CD14-positive monocyte (primary cell): ENCODE results near the gene KRT12. TPM values are rescaled to one million over a fixed set of nuclear protein-coding genes. Genes with fewer than 3 reads are reported as not detected.
A peak's percentile ranks its signal among the peaks of the same experiment; 100 is the strongest.

Experiments used
- DNase-seq, 3 donors: peaks; one replicate each; pipeline ENCODE4 v3.0.0-alpha.2; 2011 to 2022
- H2AFZ ChIP-seq: 2 replicates; pipeline ENCODE4 v1.6.0; 2012; ENCODE audit warnings: mild to moderate bottlenecking, low read depth, low read length, inconsistent platforms; ENCODE audit not compliant: insufficient read depth, poor library complexity, severe bottlenecking
- H3K27ac ChIP-seq, 2 donors: 1 replicate in 1 of 2; 2 replicates in 1 of 2; pipeline ENCODE4 v1.5.1; 2012 to 2013; ENCODE audit warnings: low read length in 2 of 2, control low read depth in 1 of 2, inconsistent platforms in 1 of 2, low read depth in 1 of 2, mild to moderate bottlenecking in 1 of 2
- H3K27me3 ChIP-seq, 2 donors: one replicate each; pipeline versions ENCODE4 v1.6.0 to v1.6.1; 2011 to 2013; ENCODE audit warnings: low read length in 2 of 2; ENCODE audit not compliant: control insufficient read depth in 2 of 2, insufficient read depth in 2 of 2
- H3K36me3 ChIP-seq, 2 donors: replicated peaks in 1 of 2; 1 replicate in 1 of 2; 2 replicates in 1 of 2; pipeline versions ENCODE4 v1.5.1 to v1.6.1; 2012 to 2013; ENCODE audit warnings: low read length in 2 of 2, control low read depth in 1 of 2, inconsistent platforms in 1 of 2, mild to moderate bottlenecking in 1 of 2; ENCODE audit not compliant: insufficient read depth in 2 of 2, control insufficient read depth in 1 of 2
- H3K4me1 ChIP-seq, 2 donors: 1 replicate in 1 of 2; 2 replicates in 1 of 2; pipeline versions ENCODE4 v1.5.1 to v1.6.1; 2012 to 2013; ENCODE audit warnings: low read length in 2 of 2, control low read depth in 1 of 2, inconsistent platforms in 1 of 2, mild to moderate bottlenecking in 1 of 2, moderate library complexity in 1 of 2; ENCODE audit not compliant: insufficient read depth in 2 of 2, control insufficient read depth in 1 of 2
- H3K4me2 ChIP-seq: replicated peaks from 2 replicates; pipeline ENCODE3; 2012; ENCODE audit warnings: low read length, moderate library complexity, mild to moderate bottlenecking; ENCODE audit not compliant: poor library complexity, severe bottlenecking; ENCODE audit errors: extremely low read depth
- H3K4me3 ChIP-seq, 3 experiments: fragments of 200-600 bp in 1 of 3; sonication (generic) in 1 of 3; replicated peaks in 1 of 3; 1 replicate in 2 of 3; 2 replicates in 1 of 3; pipeline ENCODE4 v1.5.1; 2011 to 2013; ENCODE audit warnings: low read length in 3 of 3, mild to moderate bottlenecking in 3 of 3, control low read depth in 2 of 3, low read depth in 2 of 3, inconsistent platforms in 1 of 3, moderate library complexity in 1 of 3
- H3K79me2 ChIP-seq: 2 replicates; pipeline ENCODE4 v1.6.0; 2012; ENCODE audit warnings: mild to moderate bottlenecking, control low read depth, inconsistent platforms, low read length, moderate library complexity; ENCODE audit not compliant: insufficient read depth
- H3K9ac ChIP-seq: 2 replicates; pipeline ENCODE4 v1.6.0; 2017; ENCODE audit warnings: low read length, mild to moderate bottlenecking; ENCODE audit not compliant: insufficient read depth, poor library complexity, severe bottlenecking
- H3K9me3 ChIP-seq, 2 donors: replicated peaks in 1 of 2; 1 replicate in 1 of 2; 2 replicates in 1 of 2; pipeline versions ENCODE4 v1.5.1 to v1.6.1; 2012 to 2013; ENCODE audit warnings: low read length in 2 of 2, control low read depth in 1 of 2; ENCODE audit not compliant: control insufficient read depth in 1 of 2, insufficient read depth in 1 of 2
- H4K20me1 ChIP-seq: 2 replicates; pipeline ENCODE4 v1.6.0; 2012; ENCODE audit warnings: mild to moderate bottlenecking, low read length, control low read depth, moderate library complexity; ENCODE audit not compliant: insufficient read depth
- H3K27ac Mint-ChIP-seq, 7 donors: one replicate each; pipeline ENCODE4 v1.8.0; 2020; ENCODE audit warnings: mild to moderate bottlenecking in 7 of 7, mixed read lengths in 7 of 7, moderate library complexity in 6 of 7, inconsistent platforms in 2 of 7
- H3K27me3 Mint-ChIP-seq, 3 donors: one replicate each; pipeline ENCODE4 v1.8.0; 2021 to 2022; ENCODE audit warnings: low read depth in 3 of 3, mild to moderate bottlenecking in 3 of 3, mixed read lengths in 3 of 3, moderate library complexity in 3 of 3, inconsistent platforms in 1 of 3
- H3K36me3 Mint-ChIP-seq, 2 donors: one replicate each; pipeline ENCODE4 v1.8.0; 2020; ENCODE audit warnings: mixed read lengths in 2 of 2, inconsistent platforms in 1 of 2, mild to moderate bottlenecking in 1 of 2
- H3K4me1 Mint-ChIP-seq: one replicate; pipeline ENCODE4 v1.8.0; 2020; ENCODE audit warnings: mild to moderate bottlenecking, mixed read lengths
- H3K4me3 Mint-ChIP-seq, 2 donors: one replicate each; pipeline ENCODE4 v1.8.0; 2020; ENCODE audit warnings: mild to moderate bottlenecking in 2 of 2, mixed read lengths in 2 of 2, moderate library complexity in 1 of 2
- H3K9me3 Mint-ChIP-seq, 7 donors: one replicate each; pipeline ENCODE4 v1.8.0; 2020 to 2022; ENCODE audit warnings: mixed read lengths in 7 of 7, mild to moderate bottlenecking in 6 of 7, moderate library complexity in 6 of 7, inconsistent platforms in 2 of 7
- CTCF ChIP-seq: fragments of 200-600 bp; IDR thresholded peaks from one replicate; pipeline ENCODE4 v1.8.0; 2022; ENCODE audit warnings: antibody characterized with exemption, mild to moderate bottlenecking
- WGBS: methylation state at CpG from one replicate; pipeline ENCODE4 v1.1.5; 2013; ENCODE audit warnings: missing lambda C conversion rate; ENCODE audit not compliant: insufficient coverage; 5-methylcytosine and 5-hydroxymethylcytosine counted together
- intact Hi-C, 2 donors: fragments of 100-400 bp; cut with micrococcal nuclease; formaldehyde crosslinking; loops; one replicate each; pipeline versions ENCODE4 v1.15.0 to v1.15.1; 2023
- polyA minus RNA-seq: library from RNA; depleted of rRNA, polyadenylated mRNA; stranded (reverse); fragments of >200 nt; gene quantifications from 2 replicates; pipeline ENCODE4 v1.2.3, GENCODE V29; 2012
- polyA plus RNA-seq, 3 donors: library from polyadenylated mRNA; depleted of rRNA in 1 of 3; unstranded in 2 of 3; stranded (reverse) in 1 of 3; fragments of 300-500 nt in 2 of 3; fragments of >200 nt in 1 of 3; fragmentation: Illumina TruSeq in 2 of 3; gene quantifications; 1 replicate in 2 of 3; 2 replicates in 1 of 3; pipeline ENCODE4 v1.2.3, GENCODE V29; 2012 to 2021
- total RNA-seq, 12 experiments: library from RNA in 1 of 12; stranded (reverse) in 1 of 12; fragments of 120-200 nt in 1 of 12; gene quantifications; one replicate each; pipeline ENCODE4 v1.2.4 and lab custom pipeline; 2013 to 2026; ENCODE audit warnings: mixed read lengths in 6 of 12, inconsistent platforms in 1 of 12

The KRT12 gene
- total RNA-seq (2013): not detected
- polyA plus RNA-seq: not detected
- polyA minus RNA-seq: not detected in 2 replicates
- total RNA-seq (lab: John Stamatoyannopoulos, UW): 0 to 1.5 (median 0) reads per million in 11 experiments

GRCh38 chr17:40866838-40867237 is at the start of gene KRT12:
TSS of gene KRT12 (minus strand) at chr17:40867223. CDS start at chr17:40867186, 37 bp downstream.
- H3K36me3 ChIP-seq: no peaks in the 10 kb centered on the region
- TF ChIP-seq CTCF: no peak
- Mint-ChIP-seq H3K4me3 (no peak within 1 kb of the TSS), H3K9me3 (peaks cover 0 to 3% (median 0%) of the 10 kb centered on the region in 7 donors), H3K36me3 (no peaks in the 10 kb centered on the region), H3K4me1 (no peaks in the 10 kb centered on the region), H3K27me3 (peaks cover 5 to 13% (median 8%) of the 10 kb centered on the region in 3 donors), H3K27ac (no peak within 1 kb of the TSS)
- H3K4me2 ChIP-seq: no peak within 1 kb of the TSS
- DNase-seq: no peak
- intact Hi-C loops: no loop called here
- H3K4me3 ChIP-seq: no peak within 1 kb of the TSS
- H3K9ac ChIP-seq: no peak within 1 kb of the TSS
- no peak within 1 kb of the TSS for H2AFZ ChIP-seq
- H3K27me3 ChIP-seq: peaks cover 2 to 4% of the 10 kb centered on the region in 2 donors
- no peak within 1 kb of the TSS for H3K27ac ChIP-seq
- H3K79me2 ChIP-seq: no peaks in the 10 kb centered on the region
- H3K4me1 ChIP-seq: no peaks in the 10 kb centered on the region
- whole genome bisulfite sequencing: 94% methylated on average over 2 of the region's 8 CpGs
- H4K20me1 ChIP-seq: no peaks in the 10 kb centered on the region
- no peaks in the 10 kb centered on the region for H3K9me3 ChIP-seq

- Histone ChIP-seq H3K4me2 (no peak overlapping the region), H3K79me2 (no peaks in the 10 kb centered on the region), H3K4me3 (peak overlapping the region in 1 of 3 experiments; percentile 13), H3K9ac (no peak overlapping the region), H4K20me1 (no peaks in the 10 kb centered on the region), H2AFZ (no peak overlapping the region), H3K9me3 (no peaks in the 10 kb centered on the region), H3K27me3 (no peaks in the 10 kb centered on the region), H3K27ac (peak overlapping the region; percentile 28 to 88), H3K4me1 (peaks cover 60 to 66% of the 10 kb centered on the region in 2 donors), H3K36me3 (no peaks in the 10 kb centered on the region)
- Mint-ChIP-seq H3K4me1 (peaks cover 49% of the 10 kb centered on the region), H3K9me3 (peaks cover 0 to 2% (median 0%) of the 10 kb centered on the region in 7 donors), H3K36me3 (no peaks in the 10 kb centered on the region), H3K4me3 (no peak overlapping the region), H3K27ac (peak overlapping the region in 6 of 7 donors; percentile 73 to 96 (median 92)), H3K27me3 (peaks cover 0 to 3% (median 0%) of the 10 kb centered on the region in 3 donors)
- no peak for TF ChIP-seq CTCF
- 100% methylated on average over 1 of the region's 1 CpG for WGBS
- intact Hi-C loops: loop anchor here in 1 of 2 donors (10.0 kb wide), 1 partner anchor 588 kb away; the partner anchor contains the start of gene KRT13
- DNase-seq: no peak
Measured at GRCh38 chr17:40916366-40916765, 49.3 kb upstream of the KRT12 start.
